Body of pancreas (tissue), 4 donors: ENCODE measurements around the gene GPAM.

Experiments used
- CTCF ChIP-seq, 7 experiments: fragments of 450-650 bp in 4 of 7; fragments of 200-600 bp in 3 of 7; sonication (generic) in 3 of 7; IDR thresholded peaks; one replicate each; pipeline ENCODE4 v1.5.1; 2016 to 2019; ENCODE audit warnings: antibody characterized with exemption in 7 of 7
- POLR2A ChIP-seq, 3 donors: fragments of 450-650 bp; IDR thresholded peaks; one replicate each; pipeline ENCODE4 v1.6.1; 2016; ENCODE audit warnings: antibody characterized with exemption in 3 of 3, mild to moderate bottlenecking in 2 of 3

- TF ChIP-seq CTCF (IDR thresholded peaks at IDR 0.05), result no peak
- TF ChIP-seq POLR2A (IDR thresholded peaks at IDR 0.05), result no peak
Measured at GRCh38 chr10:112120491-112120890, 63.1 kb downstream of the GPAM start.
